Esophagus (tissue), 2 donors: ENCODE results near the gene PTPN21. TPM values are rescaled to one million over a fixed set of nuclear protein-coding genes. Genes with fewer than 3 reads are reported as not detected.

Experiments used
- H3K27ac ChIP-seq, 2 donors: one replicate each; pipeline ENCODE4 v1.5.1; 2013; ENCODE audit warnings: low read depth in 2 of 2, mild to moderate bottlenecking in 2 of 2, inconsistent platforms in 1 of 2, low read length in 1 of 2, moderate library complexity in 1 of 2
- H3K27me3 ChIP-seq, 2 donors: one replicate each; pipeline ENCODE4 v1.6.1; 2013; ENCODE audit warnings: low read length in 2 of 2, control low read depth in 1 of 2, mild to moderate bottlenecking in 1 of 2; ENCODE audit not compliant: insufficient read depth in 2 of 2, control insufficient read depth in 1 of 2
- H3K36me3 ChIP-seq, 2 donors: one replicate each; pipeline ENCODE4 v1.6.1; 2013; ENCODE audit warnings: low read length in 1 of 2; ENCODE audit not compliant: control insufficient read depth in 2 of 2, insufficient read depth in 2 of 2
- H3K4me1 ChIP-seq, 2 donors: one replicate each; pipeline ENCODE4 v1.6.1; 2013; ENCODE audit warnings: low read length in 1 of 2; ENCODE audit not compliant: control insufficient read depth in 2 of 2, insufficient read depth in 2 of 2
- H3K4me3 ChIP-seq, 2 donors: one replicate each; pipeline ENCODE4 v1.5.1; 2013; ENCODE audit warnings: low read length in 2 of 2, mild to moderate bottlenecking in 2 of 2, low read depth in 1 of 2, moderate library complexity in 1 of 2
- H3K9me3 ChIP-seq, 2 donors: one replicate each; pipeline ENCODE4 v1.6.1; 2013; ENCODE audit warnings: mild to moderate bottlenecking in 2 of 2, low read depth in 1 of 2, low read length in 1 of 2, moderate library complexity in 1 of 2; ENCODE audit not compliant: control insufficient read depth in 2 of 2, insufficient read depth in 1 of 2
- WGBS, 2 donors: extraction: QIAGEN DNeasy Blood & Tissue Kit; methylation state at CpG; one replicate each; pipeline ENCODE4 v1.1.7; 2013; 5-methylcytosine and 5-hydroxymethylcytosine counted together
- polyA plus RNA-seq, 2 donors: library from polyadenylated mRNA; stranded (reverse); fragments of 200-250 nt; gene quantifications; one replicate each; pipeline ENCODE4 v1.2.3, GENCODE V29; 2013
- donor health status: healthy with polysubstance abuse.
- donor health status: Bipolar disorder and iron deficiency.

PTPN21 gene
- polyA plus RNA-seq, 2 donors: 4.4 to 4.7 TPM

GRCh38 chr14:88588081-88588480 lies 33.3 kb upstream of the PTPN21 start:
- no peak overlapping the region for H3K4me3 ChIP-seq
- WGBS, 2 donors: 93 to 94% methylated on average over 5 of the region's 5 CpGs
- no peaks in the 10 kb centered on the region for H3K9me3 ChIP-seq
- H3K27me3 ChIP-seq: no peaks in the 10 kb centered on the region
- peaks cover 0 to 12% of the 10 kb centered on the region in 2 donors for H3K36me3 ChIP-seq
- H3K4me1 ChIP-seq: no peaks in the 10 kb centered on the region
- no peak overlapping the region for H3K27ac ChIP-seq

GRCh38 chr14:88584451-88584850 lies 29.6 kb upstream of the PTPN21 start:
- no peaks in the 10 kb centered on the region for H3K4me1 ChIP-seq
- H3K27ac ChIP-seq: no peak overlapping the region
- WGBS, 2 donors: 95 to 100% methylated on average over 3 of the region's 3 CpGs
- no peaks in the 10 kb centered on the region for H3K9me3 ChIP-seq
- H3K27me3 ChIP-seq: no peaks in the 10 kb centered on the region
- H3K4me3 ChIP-seq: no peak overlapping the region
- H3K36me3 ChIP-seq: peaks cover 0 to 11% of the 10 kb centered on the region in 2 donors

GRCh38 chr14:88576222-88576621 lies 21.4 kb upstream of the PTPN21 start:
- Histone ChIP-seq H3K36me3 (peaks cover 2 to 20% of the 10 kb centered on the region in 2 donors), H3K4me1 (no peaks in the 10 kb centered on the region)
- 92 to 94% methylated on average over 5 of the region's 5 CpGs for WGBS, 2 donors

GRCh38 chr14:88572117-88572516 lies 17.3 kb upstream of the PTPN21 start:
- no peak overlapping the region for H3K27ac ChIP-seq
- H3K27me3 ChIP-seq: no peaks in the 10 kb centered on the region
- no peaks in the 10 kb centered on the region for H3K4me1 ChIP-seq
- H3K4me3 ChIP-seq: no peak overlapping the region
- H3K9me3 ChIP-seq: no peaks in the 10 kb centered on the region
- WGBS, 2 donors: 96% methylated on average over 4 of the region's 4 CpGs
- H3K36me3 ChIP-seq: peaks cover 0 to 21% of the 10 kb centered on the region in 2 donors

More at GRCh38 chr14:88576222-88576621, 21.4 kb upstream of the PTPN21 start:
- no peaks in the 10 kb centered on the region for H3K9me3 ChIP-seq
- H3K27me3 ChIP-seq: no peaks in the 10 kb centered on the region
- H3K4me3 ChIP-seq: no peak overlapping the region
- H3K27ac ChIP-seq: no peak overlapping the region

GRCh38 chr14:88568196-88568595 lies 13.4 kb upstream of the PTPN21 start:
- 78 to 82% methylated on average over 3 of the region's 3 CpGs for WGBS, 2 donors
- Histone ChIP-seq H3K27me3 (no peaks in the 10 kb centered on the region), H3K9me3 (no peaks in the 10 kb centered on the region), H3K4me1 (no peaks in the 10 kb centered on the region), H3K27ac (no peak overlapping the region), H3K4me3 (no peak overlapping the region), H3K36me3 (peaks cover 0 to 16% of the 10 kb centered on the region in 2 donors)

- WGBS, 2 donors: 89 to 90% methylated on average over 5 of the region's 5 CpGs
- H3K27me3 ChIP-seq: no peaks in the 10 kb centered on the region
- H3K36me3 ChIP-seq: peaks cover 0 to 9% of the 10 kb centered on the region in 2 donors
- H3K9me3 ChIP-seq: no peaks in the 10 kb centered on the region
- no peak overlapping the region for H3K4me3 ChIP-seq
- peaks cover 0 to 3% of the 10 kb centered on the region in 2 donors for H3K4me1 ChIP-seq
- no peak overlapping the region for H3K27ac ChIP-seq
Observed at GRCh38 chr14:88565427-88565826, 10.6 kb upstream of the PTPN21 start.

- Histone ChIP-seq H3K4me1 (peaks cover 0 to 3% of the 10 kb centered on the region in 2 donors), H3K36me3 (peaks cover 0 to 5% of the 10 kb centered on the region in 2 donors), H3K4me3 (peak overlapping the region in 1 of 2 donors; percentile 88), H3K27me3 (no peaks in the 10 kb centered on the region), H3K9me3 (no peaks in the 10 kb centered on the region), H3K27ac (peak overlapping the region in 1 of 2 donors; percentile 11)
- whole genome bisulfite sequencing, 2 donors: 25 to 30% methylated on average over 7 of the region's 7 CpGs
Observed at GRCh38 chr14:88563845-88564244, 9.0 kb upstream of the PTPN21 start.

GRCh38 chr14:88562831-88563686 lies 8.3 kb upstream of the PTPN21 start, which contains the start of gene ZC3H14:
TSS of gene ZC3H14 (plus strand) at chr14:88563037. CDS start at chr14:88563134, 97 bp downstream.
- H3K4me1 ChIP-seq: peaks cover 0 to 3% of the 10 kb centered on the region in 2 donors
- no peaks in the 10 kb centered on the region for H3K27me3 ChIP-seq
- peak within 1 kb of the TSS; percentile 83 to 90 for H3K27ac ChIP-seq
- H3K36me3 ChIP-seq: peaks cover 0 to 1% of the 10 kb centered on the region in 2 donors
- H3K9me3 ChIP-seq: no peaks in the 10 kb centered on the region
- 1% methylated on average over 65 to 99 of the region's 99 CpGs for WGBS, 2 donors
- H3K4me3 ChIP-seq: peak within 1 kb of the TSS; percentile 88 to 96

- 24 to 26% methylated on average over 5 of the region's 5 CpGs for WGBS, 2 donors
- H3K9me3 ChIP-seq: no peaks in the 10 kb centered on the region
- no peaks in the 10 kb centered on the region for H3K36me3 ChIP-seq
- H3K4me3 ChIP-seq: peak overlapping the region; percentile 88 to 96
- H3K27ac ChIP-seq: peak overlapping the region in 1 of 2 donors; percentile 19
- H3K4me1 ChIP-seq: peaks cover 0 to 3% of the 10 kb centered on the region in 2 donors
- H3K27me3 ChIP-seq: no peaks in the 10 kb centered on the region
Observed at GRCh38 chr14:88562532-88562830, 7.7 kb upstream of the PTPN21 start.

GRCh38 chr14:88559852-88560251 lies 5.0 kb upstream of the PTPN21 start:
- 9 to 18% methylated on average over 1 of the region's 1 CpG for WGBS, 2 donors
- Histone ChIP-seq H3K36me3 (no peaks in the 10 kb centered on the region), H3K4me1 (peaks cover 0 to 3% of the 10 kb centered on the region in 2 donors), H3K4me3 (no peak overlapping the region), H3K9me3 (no peaks in the 10 kb centered on the region), H3K27ac (no peak overlapping the region), H3K27me3 (no peaks in the 10 kb centered on the region)
